Body of pancreas (tissue), 4 donors: ENCODE measurements around the gene LOXL3.

Experiments used
- POLR2A ChIP-seq, 3 donors: fragments of 450-650 bp; IDR thresholded peaks; one replicate each; pipeline ENCODE4 v1.6.1; 2016; ENCODE audit warnings: antibody characterized with exemption in 3 of 3, mild to moderate bottlenecking in 2 of 3
- TF ChIP-seq, protein P1 (sequence below), 7 experiments: fragments of 450-650 bp in 4 of 7; fragments of 200-600 bp in 3 of 7; sonication (generic) in 3 of 7; IDR thresholded peaks; one replicate each; pipeline ENCODE4 v1.5.1; 2016 to 2019; ENCODE audit warnings: antibody characterized with exemption in 7 of 7

- TF ChIP-seq POLR2A (IDR thresholded peaks at IDR 0.05), result no peak
- TF ChIP-seq, protein P1, sequence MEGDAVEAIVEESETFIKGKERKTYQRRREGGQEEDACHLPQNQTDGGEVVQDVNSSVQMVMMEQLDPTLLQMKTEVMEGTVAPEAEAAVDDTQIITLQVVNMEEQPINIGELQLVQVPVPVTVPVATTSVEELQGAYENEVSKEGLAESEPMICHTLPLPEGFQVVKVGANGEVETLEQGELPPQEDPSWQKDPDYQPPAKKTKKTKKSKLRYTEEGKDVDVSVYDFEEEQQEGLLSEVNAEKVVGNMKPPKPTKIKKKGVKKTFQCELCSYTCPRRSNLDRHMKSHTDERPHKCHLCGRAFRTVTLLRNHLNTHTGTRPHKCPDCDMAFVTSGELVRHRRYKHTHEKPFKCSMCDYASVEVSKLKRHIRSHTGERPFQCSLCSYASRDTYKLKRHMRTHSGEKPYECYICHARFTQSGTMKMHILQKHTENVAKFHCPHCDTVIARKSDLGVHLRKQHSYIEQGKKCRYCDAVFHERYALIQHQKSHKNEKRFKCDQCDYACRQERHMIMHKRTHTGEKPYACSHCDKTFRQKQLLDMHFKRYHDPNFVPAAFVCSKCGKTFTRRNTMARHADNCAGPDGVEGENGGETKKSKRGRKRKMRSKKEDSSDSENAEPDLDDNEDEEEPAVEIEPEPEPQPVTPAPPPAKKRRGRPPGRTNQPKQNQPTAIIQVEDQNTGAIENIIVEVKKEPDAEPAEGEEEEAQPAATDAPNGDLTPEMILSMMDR (IDR thresholded peaks at IDR 0.05), result no peak
Measured at GRCh38 chr2:74556831-74557370, 3.2 kb upstream of the LOXL3 start.
